Endodermal cell (in vitro differentiated cells): ENCODE results near the gene TNS3. TPM values are rescaled to one million over a fixed set of nuclear protein-coding genes. Genes with fewer than 3 reads are reported as not detected.

Experiments
- DNase-seq: peaks from one replicate; pipeline ENCODE4 v3.0.0-alpha.2; 2017
- H3K27ac ChIP-seq: 2 replicates; pipeline ENCODE4 v1.5.1; 2013; ENCODE audit warnings: mild to moderate bottlenecking, low read depth, low read length, moderate library complexity
- H3K27me3 ChIP-seq: 2 replicates; pipeline ENCODE4 v1.6.1; 2013; ENCODE audit warnings: mild to moderate bottlenecking, low read length, moderate library complexity; ENCODE audit not compliant: insufficient read depth, control insufficient read depth, poor library complexity, severe bottlenecking
- H3K36me3 ChIP-seq: 2 replicates; pipeline ENCODE4 v1.7.0; 2013; ENCODE audit warnings: mild to moderate bottlenecking, low read length, moderate library complexity; ENCODE audit not compliant: control insufficient read depth, insufficient read depth
- H3K4me1 ChIP-seq: one replicate; pipeline ENCODE4 v1.7.0; 2013; ENCODE audit warnings: low read length; ENCODE audit not compliant: control insufficient read depth, insufficient read depth
- H3K4me3 ChIP-seq: 2 replicates; pipeline ENCODE4 v1.5.1; 2013; ENCODE audit warnings: mild to moderate bottlenecking, low read length, moderate library complexity
- H3K9ac ChIP-seq: 2 replicates; pipeline ENCODE4 v1.6.1; 2013; ENCODE audit warnings: mild to moderate bottlenecking, low read length, moderate library complexity; ENCODE audit not compliant: poor library complexity, severe bottlenecking; ENCODE audit errors: extremely low read depth
- H3K9me3 ChIP-seq: 2 replicates; pipeline ENCODE4 v1.6.1; 2013; ENCODE audit warnings: mild to moderate bottlenecking, low read length, moderate library complexity; ENCODE audit not compliant: control insufficient read depth
- H3K27ac Mint-ChIP-seq: 2 replicates; pipeline ENCODE4 v1.8.0; 2020; ENCODE audit warnings: mixed read lengths
- H3K27me3 Mint-ChIP-seq: 2 replicates; pipeline ENCODE4 v1.8.0; 2021; ENCODE audit warnings: mild to moderate bottlenecking, mixed read lengths; ENCODE audit not compliant: insufficient read depth
- H3K36me3 Mint-ChIP-seq: 2 replicates; pipeline ENCODE4 v1.8.0; 2020; ENCODE audit warnings: low read depth, mixed read lengths
- H3K4me1 Mint-ChIP-seq: 2 replicates; pipeline ENCODE4 v1.8.0; 2020; ENCODE audit warnings: mixed read lengths
- H3K4me3 Mint-ChIP-seq: 2 replicates; pipeline ENCODE4 v1.8.0; 2020; ENCODE audit warnings: mild to moderate bottlenecking, moderate library complexity, mixed read lengths
- H3K9me3 Mint-ChIP-seq: 2 replicates; pipeline ENCODE4 v1.8.0; 2020; ENCODE audit warnings: mild to moderate bottlenecking, mixed read lengths
- WGBS, 2 experiments: methylation state at CpG; one replicate each; pipeline versions ENCODE4 v1.1.5 to v1.1.7; 2013; ENCODE audit warnings: missing lambda C conversion rate in 2 of 2, mixed read lengths in 1 of 2; ENCODE audit not compliant: insufficient coverage in 1 of 2, insufficient read length in 1 of 2; 5-methylcytosine and 5-hydroxymethylcytosine counted together
- total RNA-seq, 2 donors: library from RNA; stranded (reverse); fragmentation: NEBNext Ultra II Directional in 1 of 2; extraction: Animal tissue kit (Norgen Biotek cat#: 25700) in 1 of 2; gene quantifications; 2 replicates in 1 of 2; 3 replicates in 1 of 2; pipeline ENCODE4 v1.2.1, GENCODE V29; 2021
- TF ChIP-seq, protein P1 (sequence below): fragments of 200-600 bp; sonication (generic); conservative IDR thresholded peaks from 2 replicates; pipeline ENCODE4 v1.5.0; 2021; ENCODE audit warnings: antibody characterized with exemption, mild to moderate bottlenecking

Gene TNS3
- total RNA-seq, 2 donors from 2014 or later: 33.8 to 38.5 TPM

DNA sequence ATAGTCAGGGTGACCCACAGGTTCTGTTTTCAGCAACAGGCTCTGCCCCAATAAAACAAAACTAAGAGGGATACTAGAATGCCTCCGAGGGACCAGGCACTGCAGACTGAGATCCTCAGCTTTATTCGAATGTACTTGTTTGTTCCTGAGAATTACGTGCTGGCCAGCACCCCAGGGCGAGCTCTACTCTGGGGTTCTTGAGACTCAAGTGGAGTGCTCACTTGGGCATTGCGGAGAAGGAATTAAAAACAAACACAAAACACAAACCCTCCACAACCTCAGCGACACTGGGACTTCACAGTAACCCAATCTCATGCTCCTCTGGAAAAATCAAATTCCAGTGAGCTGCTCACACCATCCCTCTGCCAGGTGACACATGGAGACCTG, 250.7 kb downstream of the TNS3 start:
- Histone ChIP-seq H3K4me1 (peaks cover 13% of the 10 kb centered on the region), H3K27me3 (no peaks in the 10 kb centered on the region), H3K4me3 (no peak overlapping the region), H3K9ac (no peak overlapping the region), H3K36me3 (no peaks in the 10 kb centered on the region), H3K27ac (no peak overlapping the region), H3K9me3 (no peaks in the 10 kb centered on the region)
- TF ChIP-seq, protein P1, sequence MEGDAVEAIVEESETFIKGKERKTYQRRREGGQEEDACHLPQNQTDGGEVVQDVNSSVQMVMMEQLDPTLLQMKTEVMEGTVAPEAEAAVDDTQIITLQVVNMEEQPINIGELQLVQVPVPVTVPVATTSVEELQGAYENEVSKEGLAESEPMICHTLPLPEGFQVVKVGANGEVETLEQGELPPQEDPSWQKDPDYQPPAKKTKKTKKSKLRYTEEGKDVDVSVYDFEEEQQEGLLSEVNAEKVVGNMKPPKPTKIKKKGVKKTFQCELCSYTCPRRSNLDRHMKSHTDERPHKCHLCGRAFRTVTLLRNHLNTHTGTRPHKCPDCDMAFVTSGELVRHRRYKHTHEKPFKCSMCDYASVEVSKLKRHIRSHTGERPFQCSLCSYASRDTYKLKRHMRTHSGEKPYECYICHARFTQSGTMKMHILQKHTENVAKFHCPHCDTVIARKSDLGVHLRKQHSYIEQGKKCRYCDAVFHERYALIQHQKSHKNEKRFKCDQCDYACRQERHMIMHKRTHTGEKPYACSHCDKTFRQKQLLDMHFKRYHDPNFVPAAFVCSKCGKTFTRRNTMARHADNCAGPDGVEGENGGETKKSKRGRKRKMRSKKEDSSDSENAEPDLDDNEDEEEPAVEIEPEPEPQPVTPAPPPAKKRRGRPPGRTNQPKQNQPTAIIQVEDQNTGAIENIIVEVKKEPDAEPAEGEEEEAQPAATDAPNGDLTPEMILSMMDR: no peak
- H3K9me3 Mint-ChIP-seq: no peaks in the 10 kb centered on the region
- H3K27ac Mint-ChIP-seq: no peak overlapping the region
- H3K4me3 Mint-ChIP-seq: no peak overlapping the region
- H3K4me1 Mint-ChIP-seq: peaks cover 39% of the 10 kb centered on the region
- H3K36me3 Mint-ChIP-seq: peaks cover 5% of the 10 kb centered on the region
- DNase-seq: no peak
- WGBS, 2 experiments: 94 to 100% methylated on average over 3 to 6 of the region's 6 CpGs
- no peaks in the 10 kb centered on the region for H3K27me3 Mint-ChIP-seq

DNA sequence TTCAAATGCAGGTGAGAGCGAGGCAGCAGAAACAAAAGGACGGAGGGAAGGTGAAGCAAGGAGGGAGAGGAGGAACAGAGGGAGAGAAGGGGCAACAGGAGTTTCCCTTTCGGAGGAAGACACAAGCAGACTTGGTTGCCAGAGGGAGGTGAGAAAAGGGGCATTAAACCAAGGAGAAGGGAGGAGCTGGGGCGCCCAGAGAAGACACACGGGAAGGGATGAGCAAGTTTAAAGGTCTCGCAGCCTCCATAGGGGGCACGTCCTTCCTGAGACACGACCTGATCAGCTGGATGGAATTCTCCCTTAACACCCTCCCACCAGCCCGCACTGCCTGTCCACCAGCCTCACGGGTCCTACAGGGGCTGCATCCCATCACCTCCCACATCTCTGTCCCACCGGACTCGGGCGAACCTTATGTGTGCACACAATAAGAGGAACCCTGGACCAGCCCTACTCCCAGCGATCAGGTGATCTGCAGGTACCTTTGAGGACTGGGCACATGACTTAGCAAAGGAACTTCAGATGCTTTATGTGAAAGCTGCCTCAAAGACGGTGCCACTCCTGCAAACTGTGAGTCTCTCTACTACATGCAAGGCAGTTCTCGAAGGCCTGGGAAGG, 251.2 kb downstream of the TNS3 start:
- H3K27ac Mint-ChIP-seq: peak overlapping the region; percentile 9
- TF ChIP-seq, protein P1: no peak
- Histone ChIP-seq H3K4me3 (no peak overlapping the region), H3K36me3 (no peaks in the 10 kb centered on the region), H3K4me1 (peaks cover 13% of the 10 kb centered on the region), H3K27ac (no peak overlapping the region), H3K9ac (no peak overlapping the region), H3K9me3 (no peaks in the 10 kb centered on the region), H3K27me3 (no peaks in the 10 kb centered on the region)
- peaks cover 5% of the 10 kb centered on the region for H3K36me3 Mint-ChIP-seq
- H3K4me1 Mint-ChIP-seq: peaks cover 40% of the 10 kb centered on the region
- H3K9me3 Mint-ChIP-seq: no peaks in the 10 kb centered on the region
- no peaks in the 10 kb centered on the region for H3K27me3 Mint-ChIP-seq
- 85% methylated on average over 12 to 16 of the region's 16 CpGs for WGBS, 2 experiments
- peak; percentile 56 for DNase-seq
- H3K4me3 Mint-ChIP-seq: no peak overlapping the region

DNA sequence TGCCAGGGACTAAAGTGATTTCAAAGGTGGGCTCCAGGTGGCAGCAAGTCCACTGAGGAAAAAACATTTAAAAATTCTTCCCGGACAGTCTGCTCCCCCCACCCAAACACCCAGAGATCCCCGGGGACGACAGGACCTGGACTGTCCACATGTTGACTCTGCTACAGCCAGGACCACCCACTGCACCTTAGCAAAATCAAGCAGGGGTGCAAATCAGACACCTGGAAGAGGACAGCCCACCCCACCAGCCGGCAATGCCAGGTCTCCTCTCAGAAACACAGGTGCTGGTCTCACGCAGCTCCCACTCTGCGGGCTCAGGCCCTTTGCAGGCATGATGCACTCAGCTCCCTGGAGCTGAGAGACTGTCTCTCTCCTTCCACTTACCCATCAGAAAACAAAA, 251.9 kb downstream of the TNS3 start:
- Mint-ChIP-seq H3K4me1 (peaks cover 45% of the 10 kb centered on the region), H3K36me3 (peaks cover 5% of the 10 kb centered on the region), H3K4me3 (no peak overlapping the region), H3K9me3 (no peaks in the 10 kb centered on the region), H3K27ac (peak overlapping the region; percentile 9), H3K27me3 (no peaks in the 10 kb centered on the region)
- Histone ChIP-seq H3K36me3 (no peaks in the 10 kb centered on the region), H3K9ac (no peak overlapping the region), H3K4me3 (no peak overlapping the region), H3K9me3 (no peaks in the 10 kb centered on the region), H3K27ac (no peak overlapping the region), H3K27me3 (no peaks in the 10 kb centered on the region), H3K4me1 (peaks cover 17% of the 10 kb centered on the region)
- 60 to 71% methylated on average over 3 to 6 of the region's 6 CpGs for WGBS, 2 experiments
- DNase-seq: no peak
- TF ChIP-seq, protein P1: no peak
